ENCODE measurements around the gene BOD1. TPM values are rescaled to one million over a fixed set of nuclear protein-coding genes. Genes with fewer than 3 reads are reported as not detected.
A peak's percentile ranks its signal among the peaks of the same experiment; 100 is the strongest.

Gene BOD1
- total and polyA plus RNA-seq, 2 of the 8 experiments (the other 6 are each of a cell fraction or from before 2014, with no cell fraction given) = 107 to 149 TPM

GRCh38 chr5:173627271-173627670 is 10.8 kb upstream of the BOD1 start:
- Histone ChIP-seq H3K14ac (ENCODE audit: insufficient read length) (no peak overlapping the region), H3K23me2 (ENCODE audit: low read depth, low read length) (no peaks in the 10 kb centered on the region; the same call in 1 of the 2 replicates), H3K9me3 (ENCODE audit: insufficient read depth in 2 of 2, low read depth in 1 of 2, low read length in 1 of 2) (no peaks in the 10 kb centered on the region), H3K36me3 (ENCODE audit: control insufficient read depth in 2 of 4, insufficient read depth in 4 of 4, low read length in 3 of 4) (no peaks in the 10 kb centered on the region), H3K4me1 (replicated peaks in 1 of 4; ENCODE audit: control insufficient read depth in 3 of 4, insufficient read depth in 4 of 4, low read length in 3 of 4) (peaks cover 12 to 18% (median 16%) of the 10 kb centered on the region in 4 experiments), H3K27ac (ENCODE audit: low read depth, low read length) (no peak overlapping the region), H3K4me2 (ENCODE audit: insufficient read depth in 1 of 2, low read depth in 2 of 2, low read length in 2 of 2) (peak overlapping the region; percentile 51 to 54; a peak in 3 of 4 replicates), H3K27me3 (replicated peaks in 1 of 4; ENCODE audit: control insufficient read depth in 3 of 4, extremely low read depth in 1 of 4, insufficient read depth in 3 of 4, low read length in 3 of 4) (no peaks in the 10 kb centered on the region), H3K9ac (replicated peaks in 1 of 4; ENCODE audit: extremely low read depth in 1 of 4, low read depth in 3 of 4, low read length in 3 of 4) (0 out of 7 replicates have a peak overlapping the region, but pooled peaks of 1 of the 4 experiments have one; percentile 13), H3K23ac (ENCODE audit: insufficient read length) (no peak overlapping the region), H3K18ac (ENCODE audit: extremely low read depth, low read length) (no peak overlapping the region), H2BK120ac (replicated peaks; ENCODE audit: low read depth, low read length) (peak overlapping the region; percentile 34), H2AFZ (ENCODE audit: low read length) (no peak overlapping the region), H2BK15ac (ENCODE audit: low read length) (no peak overlapping the region), H3K56ac (replicated peaks; ENCODE audit: insufficient read length, low read depth, low read length) (no peak overlapping the region), H3K79me2 (ENCODE audit: control insufficient read depth in 1 of 2, insufficient read depth in 2 of 2, low read length in 2 of 2) (no peaks in the 10 kb centered on the region), H4K5ac (ENCODE audit: insufficient read length, low read depth, low read length) (no peak overlapping the region), H3K4ac (replicated peaks; ENCODE audit: insufficient read length, low read depth, low read length) (no peak overlapping the region), H2BK12ac (ENCODE audit: low read depth, low read length) (peak overlapping the region; percentile 0; the same call in 1 of the 2 replicates), H2BK20ac (ENCODE audit: low read length) (no peak overlapping the region; the same call in 1 of the 2 replicates), H2AK5ac (ENCODE audit: low read depth, low read length) (no peak overlapping the region), H4K91ac (replicated peaks; ENCODE audit: insufficient read length, low read length) (no peak overlapping the region), H4K20me1 (replicated peaks in 1 of 2; ENCODE audit: control insufficient read depth in 1 of 2, insufficient read depth in 2 of 2, low read length in 2 of 2) (no peaks in the 10 kb centered on the region), H3K79me1 (ENCODE audit: low read depth, low read length) (no peaks in the 10 kb centered on the region), H2BK5ac (ENCODE audit: low read depth, low read length) (peak overlapping the region; percentile 95; the same call in 1 of the 2 replicates), H3K4me3 (ENCODE audit: extremely low read depth in 1 of 4, insufficient read depth in 2 of 4, low read depth in 3 of 4, low read length in 4 of 4) (peak overlapping the region in 1 of 4 experiments; percentile 32; a peak in 1 of 8 replicates), H4K8ac (ENCODE audit: extremely low read depth, insufficient read depth, low read length) (no peak overlapping the region)
- no peak for FAIRE-seq
- POLR2A ChIA-PET (ENCODE audit: partially characterized antibody) = interaction anchor here (0.9 to 2.0 kb wide), 7 partner anchors 11 to 700 kb away, joined by 3 to 13 read pairs (median 3); no protein-coding TSS in a partner anchor
- DNase-seq (ENCODE audit: low read depth in 1 of 2, low spot score in 2 of 2) = no peak
- 80% methylated on average over 4 of the region's 4 CpGs; no CpG with 5 or more reads in 1 of the 2 experiments for WGBS, 2 experiments (ENCODE audit: extremely low coverage in 1 of 2, insufficient coverage in 1 of 2, insufficient read length in 1 of 2, insufficient replicate concordance in 2 of 2, low coverage in 1 of 2, low lambda C conversion rate in 2 of 2, missing lambda C conversion rate in 1 of 2)
- CTCF ChIA-PET (ENCODE audit: partially characterized antibody) = interaction anchor here (0.5 to 5.4 kb wide), 11 partner anchors 10 to 357 kb away, joined by 3 to 72 read pairs (median 4); partner anchors contain the start of gene BOD1
- TF ChIP-seq GTF2F1 (IDR thresholded peaks at IDR 0.05; ENCODE audit: borderline replicate concordance, low read depth, low read length) = no peak
- TF ChIP-seq GABPA (IDR thresholded peaks at IDR 0.05; ENCODE audit: borderline replicate concordance, insufficient read depth, low read length) = no peak
- TF ChIP-seq TBP (IDR thresholded peaks at IDR 0.05; ENCODE audit: low read depth, low read length) = no peak
- no peak for TF ChIP-seq EGR1 (IDR thresholded peaks at IDR 0.05; ENCODE audit: borderline replicate concordance, low read depth, low read length)
- TF ChIP-seq E2F6 (IDR thresholded peaks at IDR 0.05) = no peak
- no peak for TF ChIP-seq YY1 (IDR thresholded peaks at IDR 0.05; ENCODE audit: low read depth, low read length)
- no peak for TF ChIP-seq SP2 (IDR thresholded peaks at IDR 0.05; ENCODE audit: low read length)
- no peak for TF ChIP-seq TAF7 (optimal IDR thresholded peaks at IDR 0.05; ENCODE audit: borderline replicate concordance, low read depth, low read length)
- TF ChIP-seq EP300 (IDR thresholded peaks at IDR 0.05; ENCODE audit: borderline replicate concordance in 1 of 2, low read depth in 2 of 2, low read length in 2 of 2) = no peak
- no peak for TF ChIP-seq BRCA1 (IDR thresholded peaks at IDR 0.05; ENCODE audit: low read depth, low read length)
- TF ChIP-seq TCF12 (IDR thresholded peaks at IDR 0.05; ENCODE audit: low read depth, low read length) = no peak
- no peak for TF ChIP-seq BCL11A (IDR thresholded peaks at IDR 0.05; ENCODE audit: low read depth in 2 of 2, low read length in 2 of 2)
- TF ChIP-seq FOSL1 (IDR thresholded peaks at IDR 0.05; ENCODE audit: insufficient read depth, low read depth, low read length) = no peak

Data from H1 (cell line).